ENCODE data around the gene KCNT2. TPM values are rescaled to one million over a fixed set of nuclear protein-coding genes. Genes with fewer than 3 reads are reported as not detected.

Gene KCNT2
- total RNA-seq, 3 donors from 2014 or later = 0.49 to 2.3 (median 0.60) TPM

- no peaks in the 10 kb centered on the region for H3K9me3 ChIP-seq
- ATAC-seq = no peak
Observed at GRCh38 chr1:196497817-196498216, 110.4 kb downstream of the KCNT2 start.

GRCh38 chr1:196494766-196495165 lies 113.5 kb downstream of the KCNT2 start:
- TF ChIP-seq CTCF (IDR thresholded peaks at IDR 0.05) = no peak
- intact Hi-C loops (cut with DNase I, micrococcal nuclease) = no loop called here
- ATAC-seq = no peak
- H3K9me3 ChIP-seq = no peaks in the 10 kb centered on the region
- H3K4me3 ChIP-seq = no peak overlapping the region
- no peak for DNase-seq
- no peaks in the 10 kb centered on the region for H3K4me1 ChIP-seq (ENCODE audit: low read depth)
- no peaks in the 10 kb centered on the region for H3K36me3 ChIP-seq (ENCODE audit: low read depth)

More at GRCh38 chr1:196497817-196498216, 110.4 kb downstream of the KCNT2 start:
- no peak for DNase-seq
- Histone ChIP-seq H3K4me3 (no peak overlapping the region), H3K4me1 (ENCODE audit: low read depth) (no peaks in the 10 kb centered on the region), H3K36me3 (ENCODE audit: low read depth) (no peaks in the 10 kb centered on the region)
- TF ChIP-seq CTCF (IDR thresholded peaks at IDR 0.05) = no peak
- intact Hi-C loops (cut with DNase I, micrococcal nuclease) = no loop called here

- Histone ChIP-seq H3K36me3 (ENCODE audit: low read depth) (no peaks in the 10 kb centered on the region), H3K4me1 (ENCODE audit: low read depth) (no peaks in the 10 kb centered on the region), H3K9me3 (no peaks in the 10 kb centered on the region), H3K4me3 (no peak overlapping the region)
- DNase-seq (no peak), ATAC-seq (no peak)
- intact Hi-C loops (cut with DNase I, micrococcal nuclease) = no loop called here
- TF ChIP-seq CTCF (IDR thresholded peaks at IDR 0.05) = no peak
Observed at GRCh38 chr1:196493881-196494280, 114.4 kb downstream of the KCNT2 start.

GRCh38 chr1:196488579-196488978 lies 119.7 kb downstream of the KCNT2 start:
- intact Hi-C loops (cut with DNase I, micrococcal nuclease) = no loop called here
- Histone ChIP-seq H3K36me3 (ENCODE audit: low read depth) (no peaks in the 10 kb centered on the region), H3K9me3 (no peaks in the 10 kb centered on the region), H3K4me3 (no peak overlapping the region), H3K4me1 (ENCODE audit: low read depth) (no peaks in the 10 kb centered on the region)
- no peak for ATAC-seq
- no peak for TF ChIP-seq CTCF (IDR thresholded peaks at IDR 0.05)
- no peak for DNase-seq

GRCh38 chr1:196486346-196486745 lies 121.9 kb downstream of the KCNT2 start:
- intact Hi-C loops (cut with DNase I, micrococcal nuclease) = no loop called here
- no peak for ATAC-seq
- Histone ChIP-seq H3K4me3 (no peak overlapping the region), H3K36me3 (ENCODE audit: low read depth) (no peaks in the 10 kb centered on the region), H3K9me3 (no peaks in the 10 kb centered on the region), H3K4me1 (ENCODE audit: low read depth) (no peaks in the 10 kb centered on the region)
- DNase-seq = no peak
- TF ChIP-seq CTCF (IDR thresholded peaks at IDR 0.05) = no peak

- no peaks in the 10 kb centered on the region for H3K4me1 ChIP-seq (ENCODE audit: low read depth)
- intact Hi-C loops (cut with DNase I, micrococcal nuclease) = no loop called here
- no peak for TF ChIP-seq CTCF (IDR thresholded peaks at IDR 0.05)
- no peaks in the 10 kb centered on the region for H3K9me3 ChIP-seq
- ATAC-seq (no peak), DNase-seq (no peak)
- no peak overlapping the region for H3K4me3 ChIP-seq
- H3K36me3 ChIP-seq (ENCODE audit: low read depth) = no peaks in the 10 kb centered on the region
Observed at GRCh38 chr1:196481616-196482015, 126.6 kb downstream of the KCNT2 start.

All from mucosa of descending colon (tissue), 3 donors.